C4-2B (cell line): ENCODE measurements around the gene MAML3.

ENCODE experiments used
- ZFX ChIP-seq: fragments of 450-650 bp; IDR thresholded peaks from 2 replicates; pipeline ENCODE4 v1.6.1; 2017
- TF ChIP-seq, protein P1 (sequence below): fragments of 450-650 bp; conservative IDR thresholded peaks from 2 replicates; pipeline ENCODE4 v1.5.1; 2017; ENCODE audit warnings: mild to moderate bottlenecking

DNA sequence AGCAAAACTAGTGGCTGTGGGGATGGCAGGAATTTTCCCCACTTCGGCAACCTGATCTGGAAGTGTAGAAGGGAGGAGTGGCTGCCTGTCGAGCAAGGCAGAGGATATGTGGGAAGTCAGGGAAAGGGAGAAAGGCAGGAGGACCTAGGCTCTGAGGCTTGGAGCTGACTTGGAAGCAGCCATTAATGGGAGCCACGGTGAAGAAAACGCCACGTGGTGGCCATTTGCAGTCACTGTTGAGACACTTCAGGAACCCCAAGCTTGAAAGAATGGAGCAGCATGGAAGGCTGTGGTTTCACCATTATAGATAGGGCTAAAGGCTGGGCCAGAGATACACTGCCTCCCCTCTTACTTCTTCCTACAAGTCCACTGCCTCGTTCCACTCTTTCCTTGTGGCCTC lies 41.8 kb upstream of the MAML3 start:
- TF ChIP-seq, protein P1, sequence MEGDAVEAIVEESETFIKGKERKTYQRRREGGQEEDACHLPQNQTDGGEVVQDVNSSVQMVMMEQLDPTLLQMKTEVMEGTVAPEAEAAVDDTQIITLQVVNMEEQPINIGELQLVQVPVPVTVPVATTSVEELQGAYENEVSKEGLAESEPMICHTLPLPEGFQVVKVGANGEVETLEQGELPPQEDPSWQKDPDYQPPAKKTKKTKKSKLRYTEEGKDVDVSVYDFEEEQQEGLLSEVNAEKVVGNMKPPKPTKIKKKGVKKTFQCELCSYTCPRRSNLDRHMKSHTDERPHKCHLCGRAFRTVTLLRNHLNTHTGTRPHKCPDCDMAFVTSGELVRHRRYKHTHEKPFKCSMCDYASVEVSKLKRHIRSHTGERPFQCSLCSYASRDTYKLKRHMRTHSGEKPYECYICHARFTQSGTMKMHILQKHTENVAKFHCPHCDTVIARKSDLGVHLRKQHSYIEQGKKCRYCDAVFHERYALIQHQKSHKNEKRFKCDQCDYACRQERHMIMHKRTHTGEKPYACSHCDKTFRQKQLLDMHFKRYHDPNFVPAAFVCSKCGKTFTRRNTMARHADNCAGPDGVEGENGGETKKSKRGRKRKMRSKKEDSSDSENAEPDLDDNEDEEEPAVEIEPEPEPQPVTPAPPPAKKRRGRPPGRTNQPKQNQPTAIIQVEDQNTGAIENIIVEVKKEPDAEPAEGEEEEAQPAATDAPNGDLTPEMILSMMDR, result no peak
- no peak for TF ChIP-seq ZFX
